A549 (cell line): ENCODE results near the gene TBX15.

Source experiments
- CTCF ChIP-seq: fragments of >200 bp; sonication (Bioruptor Twin); formaldehyde crosslinking; IDR thresholded peaks from 3 replicates; pipeline ENCODE4 v1.5.1; 2016
- MYC ChIP-seq: IDR thresholded peaks from 2 replicates; pipeline ENCODE4 v1.6.1; 2012; ENCODE audit warnings: mild to moderate bottlenecking, inconsistent platforms, low read length, improper control_type of control experiment, borderline replicate concordance

- TF ChIP-seq CTCF (no peak), MYC (no peak)
Observed at GRCh38 chr1:118859999-118860398, 128.1 kb downstream of the TBX15 start.
